Measurements from ENCODE around the gene HSPB1.
"Not testable (repeated sequence)": the region's sequence is repeated elsewhere in the genome, so short reads cannot be mapped to it uniquely, and the experiment has no call there.

The HSPB1 gene

DNA sequence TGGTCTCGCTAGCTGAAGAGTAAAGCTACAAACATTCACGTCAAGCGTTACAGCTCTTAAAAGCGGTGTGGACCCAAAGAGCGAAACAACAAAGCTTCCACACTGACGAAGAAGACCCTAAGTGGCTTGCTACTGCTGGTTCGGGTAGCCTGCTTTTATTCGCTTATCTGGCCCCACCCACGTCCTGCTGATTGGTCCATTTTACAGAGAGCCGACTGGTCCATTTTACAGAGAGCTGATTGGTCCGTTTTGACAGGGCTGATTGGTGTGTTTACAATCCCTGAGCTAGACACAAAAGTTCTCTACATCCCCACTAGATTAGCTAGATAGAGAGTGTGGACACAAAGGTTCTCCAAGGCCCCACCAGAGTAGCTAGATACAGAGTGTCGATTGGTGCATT, 6.4 kb downstream of the HSPB1 start:
- not testable (repeated sequence) for H2AFZ ChIP-seq (ENCODE audit: low read depth, low read length); H2BK120ac ChIP-seq (ENCODE audit: low read depth, low read length); H2BK12ac ChIP-seq (ENCODE audit: low read length in 2 of 2); H3K23ac ChIP-seq (ENCODE audit: low read length in 2 of 2); H3K9me3 ChIP-seq (ENCODE audit: control insufficient read depth, low read length); H2BK15ac ChIP-seq (ENCODE audit: low read depth, poor library complexity, severe bottlenecking); H3K14ac ChIP-seq (ENCODE audit: low read length in 2 of 2); H3K4me3 ChIP-seq (ENCODE audit: insufficient read depth in 1 of 2, low read depth in 1 of 2, low read length in 2 of 2); H3K27me3 ChIP-seq (ENCODE audit: control insufficient read depth in 1 of 2, insufficient read depth in 1 of 2, low read length in 2 of 2); H4K91ac ChIP-seq (ENCODE audit: low read length); H4K8ac ChIP-seq (ENCODE audit: low read length); H3K18ac ChIP-seq (ENCODE audit: low read depth in 1 of 2, low read length in 2 of 2); DNase-seq; H3K79me1 ChIP-seq (replicated peaks; ENCODE audit: low read length, poor library complexity, severe bottlenecking); H2BK5ac ChIP-seq (ENCODE audit: low read depth, low read length, poor library complexity, severe bottlenecking); H3K27ac ChIP-seq (ENCODE audit: low read length, poor library complexity, severe bottlenecking); H2AK5ac ChIP-seq (ENCODE audit: low read length, severe bottlenecking); H3K9ac ChIP-seq (ENCODE audit: low read length); H3K4me2 ChIP-seq (ENCODE audit: low read length, poor library complexity, severe bottlenecking); H3K4ac ChIP-seq (ENCODE audit: low read depth in 1 of 2, low read length in 2 of 2)
- WGBS = 92% methylated on average over 12 of the region's 12 CpGs
- H3K4me1 ChIP-seq (ENCODE audit: control insufficient read depth, insufficient read depth, low read depth, low read length) = peaks cover 30% of the 10 kb centered on the region
- H3K36me3 ChIP-seq (ENCODE audit: control insufficient read depth in 1 of 2, insufficient read depth in 2 of 2, low read depth in 1 of 2, low read length in 2 of 2) = peaks cover 10 to 11% of the 10 kb centered on the region in 2 experiments

DNA sequence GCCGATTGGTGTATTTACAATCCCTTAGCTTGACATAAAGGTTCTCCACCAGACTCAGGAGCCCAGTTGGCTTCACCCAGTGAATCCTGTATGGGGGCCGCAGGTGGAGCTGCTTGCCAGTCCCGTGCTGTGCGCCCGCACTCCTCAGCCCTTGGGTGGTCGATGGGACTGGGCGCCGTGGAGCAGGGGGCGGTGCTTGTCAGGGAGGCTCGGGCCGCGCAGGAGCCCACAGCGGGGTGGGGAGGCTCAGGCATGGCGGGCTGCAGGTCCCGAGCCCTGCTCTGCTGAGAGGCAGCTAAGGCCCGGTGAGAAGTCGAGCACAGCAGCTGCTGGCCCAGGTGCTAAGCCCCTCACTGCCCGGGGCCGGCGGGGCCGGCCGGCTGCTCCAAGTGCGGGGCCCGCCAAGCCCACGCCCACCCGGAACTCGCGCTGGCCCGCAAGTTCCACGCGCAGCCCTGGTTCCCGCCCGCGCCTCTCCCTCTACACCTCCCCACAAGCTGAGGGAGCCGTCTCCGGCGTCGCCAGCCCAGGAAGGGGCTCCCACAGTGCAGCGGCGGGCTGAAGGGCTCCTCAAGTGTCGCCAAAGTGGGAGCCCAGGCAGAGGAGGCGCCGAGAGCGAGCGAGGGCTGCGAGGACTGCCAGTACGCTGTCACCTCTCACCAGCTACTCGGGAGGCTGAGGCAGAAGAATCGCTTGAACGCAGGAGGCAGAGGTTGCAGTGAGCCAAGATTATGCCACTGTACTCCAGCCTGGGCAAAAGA, 7.0 kb downstream of the HSPB1 start:
- H3K4me1 ChIP-seq (ENCODE audit: control insufficient read depth, insufficient read depth, low read depth, low read length) = peaks cover 28% of the 10 kb centered on the region
- H3K4me2 ChIP-seq (ENCODE audit: low read length, poor library complexity, severe bottlenecking); H3K4me3 ChIP-seq (ENCODE audit: insufficient read depth in 1 of 2, low read depth in 1 of 2, low read length in 2 of 2); H3K9ac ChIP-seq (ENCODE audit: low read length); H2BK5ac ChIP-seq (ENCODE audit: low read depth, low read length, poor library complexity, severe bottlenecking); H2AFZ ChIP-seq (ENCODE audit: low read depth, low read length); H2BK12ac ChIP-seq (ENCODE audit: low read length in 2 of 2); H3K18ac ChIP-seq (ENCODE audit: low read depth in 1 of 2, low read length in 2 of 2); H3K4ac ChIP-seq (ENCODE audit: low read depth in 1 of 2, low read length in 2 of 2); H3K14ac ChIP-seq (ENCODE audit: low read length in 2 of 2); H3K27me3 ChIP-seq (ENCODE audit: control insufficient read depth in 1 of 2, insufficient read depth in 1 of 2, low read length in 2 of 2); H3K36me3 ChIP-seq (ENCODE audit: control insufficient read depth in 1 of 2, insufficient read depth in 2 of 2, low read depth in 1 of 2, low read length in 2 of 2); H2BK15ac ChIP-seq (ENCODE audit: low read depth, poor library complexity, severe bottlenecking); H3K27ac ChIP-seq (ENCODE audit: low read length, poor library complexity, severe bottlenecking); H3K9me3 ChIP-seq (ENCODE audit: control insufficient read depth, low read length); H4K8ac ChIP-seq (ENCODE audit: low read length); H4K91ac ChIP-seq (ENCODE audit: low read length); H3K23ac ChIP-seq (ENCODE audit: low read length in 2 of 2); H2BK120ac ChIP-seq (ENCODE audit: low read depth, low read length); DNase-seq; H3K79me1 ChIP-seq (replicated peaks; ENCODE audit: low read length, poor library complexity, severe bottlenecking); H2AK5ac ChIP-seq (ENCODE audit: low read length, severe bottlenecking): not testable (repeated sequence)
- 95% methylated on average over 45 of the region's 50 CpGs for WGBS

DNA sequence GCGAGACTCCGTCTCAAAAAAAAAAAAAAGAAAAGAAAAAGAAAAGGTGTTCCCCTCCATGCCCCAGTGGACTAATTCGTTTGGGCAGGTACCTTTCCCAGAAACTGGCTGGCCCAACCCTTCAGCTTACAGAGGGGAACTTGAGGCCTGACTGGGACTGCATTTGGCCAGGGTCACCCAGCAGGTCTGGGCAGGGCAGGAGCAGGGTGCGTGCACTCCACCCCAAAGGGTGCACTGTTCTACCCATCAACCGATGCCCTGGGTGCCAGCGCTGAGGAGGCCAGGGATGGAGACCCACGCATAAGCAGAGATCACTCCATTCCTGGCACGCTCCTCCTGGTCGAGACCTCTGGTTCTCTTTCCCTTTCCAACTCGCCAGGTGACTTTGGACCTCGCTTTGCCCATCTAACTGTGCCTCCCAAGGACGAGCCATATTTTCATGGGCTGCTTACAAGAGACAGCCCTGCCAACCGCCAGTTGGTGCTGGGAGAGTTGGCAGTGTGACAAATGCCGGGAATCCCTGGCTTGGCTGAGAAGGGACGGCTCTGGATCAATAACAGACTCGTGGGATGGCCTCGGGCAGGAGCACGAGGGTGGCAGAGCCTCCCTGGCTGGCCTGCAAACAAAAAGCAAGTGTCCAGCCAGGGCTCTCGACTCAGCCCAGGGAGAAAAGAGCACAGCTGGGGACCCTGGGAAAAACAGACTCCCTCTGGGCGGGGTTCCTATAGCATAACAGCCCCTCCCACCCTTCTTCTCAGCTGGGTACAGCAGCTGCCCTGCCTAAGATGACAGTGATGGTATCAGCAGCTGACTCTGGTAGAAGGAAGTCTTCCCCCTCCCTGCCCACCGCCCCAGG, 7.9 kb downstream of the HSPB1 start:
- H2AFZ ChIP-seq (ENCODE audit: low read depth, low read length) = no peak overlapping the region

DNA sequence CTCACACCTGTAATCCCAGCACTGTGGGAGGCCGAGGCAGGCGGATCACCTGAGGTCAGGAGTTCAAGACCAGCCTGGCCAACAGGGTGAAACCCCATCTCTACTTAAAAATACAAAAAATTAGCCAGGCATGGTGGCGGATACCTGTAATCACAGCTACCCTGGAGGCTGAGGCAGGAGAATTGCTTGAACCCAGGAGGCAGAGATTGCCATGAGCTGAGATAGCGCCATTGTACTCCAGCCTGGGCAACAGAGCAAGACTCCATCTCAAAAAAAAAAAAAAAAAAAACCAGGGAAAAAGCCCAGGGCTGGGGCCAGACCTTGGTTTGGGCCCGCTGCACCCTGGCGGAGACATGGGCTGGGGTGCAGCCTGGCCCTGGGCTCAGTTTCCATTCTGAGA, 9.4 kb downstream of the HSPB1 start:
- H3K23ac ChIP-seq (ENCODE audit: low read length in 2 of 2); H3K18ac ChIP-seq (ENCODE audit: low read depth in 1 of 2, low read length in 2 of 2); H3K9ac ChIP-seq (ENCODE audit: low read length); H4K8ac ChIP-seq (ENCODE audit: low read length); H2AFZ ChIP-seq (ENCODE audit: low read depth, low read length); H2AK5ac ChIP-seq (ENCODE audit: low read length, severe bottlenecking); H3K79me1 ChIP-seq (replicated peaks; ENCODE audit: low read length, poor library complexity, severe bottlenecking); DNase-seq; H3K4me2 ChIP-seq (ENCODE audit: low read length, poor library complexity, severe bottlenecking); H3K9me3 ChIP-seq (ENCODE audit: control insufficient read depth, low read length); H3K27ac ChIP-seq (ENCODE audit: low read length, poor library complexity, severe bottlenecking); H3K4me3 ChIP-seq (ENCODE audit: insufficient read depth in 1 of 2, low read depth in 1 of 2, low read length in 2 of 2); H3K27me3 ChIP-seq (ENCODE audit: control insufficient read depth in 1 of 2, insufficient read depth in 1 of 2, low read length in 2 of 2); H3K36me3 ChIP-seq (ENCODE audit: control insufficient read depth in 1 of 2, insufficient read depth in 2 of 2, low read depth in 1 of 2, low read length in 2 of 2); H3K14ac ChIP-seq (ENCODE audit: low read length in 2 of 2); H2BK15ac ChIP-seq (ENCODE audit: low read depth, poor library complexity, severe bottlenecking); H2BK5ac ChIP-seq (ENCODE audit: low read depth, low read length, poor library complexity, severe bottlenecking); H2BK120ac ChIP-seq (ENCODE audit: low read depth, low read length); H3K4ac ChIP-seq (ENCODE audit: low read depth in 1 of 2, low read length in 2 of 2); H4K91ac ChIP-seq (ENCODE audit: low read length): not testable (repeated sequence)
- peaks cover 15% of the 10 kb centered on the region for H3K4me1 ChIP-seq (ENCODE audit: control insufficient read depth, insufficient read depth, low read depth, low read length)
- H2BK12ac ChIP-seq (ENCODE audit: low read length in 2 of 2) = peak overlapping the region in 1 of 2 experiments; percentile 31
- 96% methylated on average over 6 of the region's 6 CpGs for WGBS

More for the DNA sequence above, 7.9 kb downstream of the HSPB1 start:
- H2BK5ac ChIP-seq (ENCODE audit: low read depth, low read length, poor library complexity, severe bottlenecking) = no peak overlapping the region
- no peaks in the 10 kb centered on the region for H3K79me1 ChIP-seq (replicated peaks; ENCODE audit: low read length, poor library complexity, severe bottlenecking)
- H3K27me3 ChIP-seq (ENCODE audit: control insufficient read depth in 1 of 2, insufficient read depth in 1 of 2, low read length in 2 of 2) = no peaks in the 10 kb centered on the region
- peak overlapping the region in 1 of 2 experiments; percentile 22 for H3K18ac ChIP-seq (ENCODE audit: low read depth in 1 of 2, low read length in 2 of 2)
- H3K4me2 ChIP-seq (ENCODE audit: low read length, poor library complexity, severe bottlenecking) = no peak overlapping the region
- H4K8ac ChIP-seq (ENCODE audit: low read length) = peak overlapping the region; percentile 57
- no peak overlapping the region for H3K23ac ChIP-seq (ENCODE audit: low read length in 2 of 2)
- WGBS = 89% methylated on average over 19 of the region's 21 CpGs
- no peaks in the 10 kb centered on the region for H3K9me3 ChIP-seq (ENCODE audit: control insufficient read depth, low read length)
- no peak for DNase-seq
- H3K27ac ChIP-seq (ENCODE audit: low read length, poor library complexity, severe bottlenecking) = no peak overlapping the region
- H3K9ac ChIP-seq (ENCODE audit: low read length) = no peak overlapping the region
- no peak overlapping the region for H2BK120ac ChIP-seq (ENCODE audit: low read depth, low read length)
- H2BK15ac ChIP-seq (ENCODE audit: low read depth, poor library complexity, severe bottlenecking) = no peak overlapping the region
- peaks cover 22% of the 10 kb centered on the region for H3K4me1 ChIP-seq (ENCODE audit: control insufficient read depth, insufficient read depth, low read depth, low read length)
- peak overlapping the region in 1 of 2 experiments; percentile 12 for H3K4me3 ChIP-seq (ENCODE audit: insufficient read depth in 1 of 2, low read depth in 1 of 2, low read length in 2 of 2)
- peak overlapping the region; percentile 32 to 83 for H2BK12ac ChIP-seq (ENCODE audit: low read length in 2 of 2)
- H3K36me3 ChIP-seq (ENCODE audit: control insufficient read depth in 1 of 2, insufficient read depth in 2 of 2, low read depth in 1 of 2, low read length in 2 of 2) = no peaks in the 10 kb centered on the region
- no peak overlapping the region for H2AK5ac ChIP-seq (ENCODE audit: low read length, severe bottlenecking)
- no peak overlapping the region for H3K14ac ChIP-seq (ENCODE audit: low read length in 2 of 2)
- peak overlapping the region in 1 of 2 experiments; percentile 39 for H3K4ac ChIP-seq (ENCODE audit: low read depth in 1 of 2, low read length in 2 of 2)
- H4K91ac ChIP-seq (ENCODE audit: low read length) = peak overlapping the region; percentile 78

Data from mesenchymal stem cell (in vitro differentiated cells and primary cell).